GM12878 (cell line): ENCODE results near the gene DHX57. TPM values are rescaled to one million over a fixed set of nuclear protein-coding genes. Genes with fewer than 3 reads are reported as not detected.

Experiments
- ATAC-seq: fragments of 200-7000 bp; cut with Tn5 transposase; 3 replicates; pipeline ENCODE4 v1.9.1; 2020; ENCODE audit warnings: mild to moderate bottlenecking, moderate library complexity
- BruUV-seq: library from RNA; stranded (reverse); fragments of 400-500 nt; replicated peaks from 2 replicates; lab custom pipeline; 2021; lab: Mats Ljungman, UMichigan
- CTCF ChIA-PET: fragments of 300-600 bp; sonication (Branson Sonifier 250); formaldehyde crosslinking; extraction: SDS; loops from one replicate; lab custom pipeline; 2021; ENCODE audit warnings: inconsistent platforms; lab: Yijun Ruan, JAX
- POLR2A ChIA-PET: fragments of 350-600 bp; formaldehyde crosslinking; extraction: SDS; loops from one replicate; lab custom pipeline; 2021; ENCODE audit warnings: inconsistent platforms; lab: Charles Lee
- RAD21 ChIA-PET: fragments of 300-600 bp; sonication (Branson Sonifier 250); formaldehyde crosslinking; loops from one replicate; lab custom pipeline; 2023; ENCODE audit warnings: antibody characterized with exemption; ENCODE audit not compliant: unreplicated experiment; lab: Charles Lee
- SMC1A ChIA-PET: fragments of 300-600 bp; sonication (Branson Sonifier 250); formaldehyde crosslinking; loops from one replicate; lab custom pipeline; 2023; ENCODE audit not compliant: unreplicated experiment, uncharacterized antibody; lab: Charles Lee
- DNase-seq: peaks from one replicate; pipeline ENCODE4 v3.0.0-alpha.2; 2011; ENCODE audit warnings: low read depth, low spot score
- FAIRE-seq: peaks from 3 replicates; lab custom pipeline; 2011; peaks lifted over from hg19 to GRCh38; lab: Jason Lieb, UNC
- H2AFZ ChIP-seq: 2 replicates; pipeline ENCODE4 v1.6.0; 2011; ENCODE audit warnings: low read depth, low read length, control low read depth; ENCODE audit not compliant: control insufficient read depth
- H3K27ac ChIP-seq: 2 replicates; pipeline ENCODE4 v1.5.1; 2011; ENCODE audit warnings: control low read depth; ENCODE audit not compliant: control insufficient read depth, insufficient read depth
- H3K27me3 ChIP-seq, 2 experiments: replicated peaks in 1 of 2; 2 replicates each; pipeline versions ENCODE4 v1.6.0 to v1.6.1; 2011; ENCODE audit warnings: low read length in 1 of 2; ENCODE audit not compliant: control insufficient read depth in 2 of 2, insufficient read depth in 2 of 2
- H3K36me3 ChIP-seq, 2 experiments: 2 replicates each; pipeline ENCODE4 v1.5.1; 2011; ENCODE audit warnings: low read length in 1 of 2; ENCODE audit not compliant: control insufficient read depth in 2 of 2, insufficient read depth in 2 of 2
- H3K4me1 ChIP-seq: 2 replicates; pipeline ENCODE4 v1.6.1; 2011; ENCODE audit warnings: mild to moderate bottlenecking, low read length, moderate library complexity, mixed read lengths; ENCODE audit not compliant: control insufficient read depth, insufficient read depth
- H3K4me2 ChIP-seq: 2 replicates; pipeline ENCODE4 v1.6.0; 2011; ENCODE audit warnings: control low read depth; ENCODE audit not compliant: control insufficient read depth, insufficient read depth
- H3K4me3 ChIP-seq: fragments of 200-600 bp; sonication (generic); 2 replicates; pipeline ENCODE4 v1.5.1; 2016
- H3K79me2 ChIP-seq: 2 replicates; pipeline ENCODE4 v1.6.0; 2011; ENCODE audit warnings: low read length; ENCODE audit not compliant: control insufficient read depth, insufficient read depth
- H3K9ac ChIP-seq: 2 replicates; pipeline ENCODE4 v1.8.0; 2011; ENCODE audit warnings: low read length, control low read depth, mixed read lengths; ENCODE audit not compliant: control insufficient read depth, insufficient read depth
- H3K9me3 ChIP-seq: replicated peaks from 3 replicates; pipeline ENCODE4 v1.5.1; 2011; ENCODE audit warnings: mild to moderate bottlenecking, low read length; ENCODE audit not compliant: control insufficient read depth, insufficient read depth
- H4K20me1 ChIP-seq: 2 replicates; pipeline ENCODE4 v1.6.0; 2011; ENCODE audit not compliant: control insufficient read depth, insufficient read depth
- BMI1 ChIP-seq: fragments of 450-650 bp; IDR thresholded peaks from 2 replicates; pipeline ENCODE4 v1.6.1; 2016; ENCODE audit warnings: mild to moderate bottlenecking, moderate library complexity, borderline replicate concordance
- CBX5 ChIP-seq: sonication (generic); IDR thresholded peaks from 2 replicates; pipeline ENCODE4 v1.6.1; 2016; ENCODE audit warnings: low read depth, moderate library complexity, mild to moderate bottlenecking, inconsistent platforms
- DPF2 ChIP-seq: fragments of 450-650 bp; IDR thresholded peaks from 2 replicates; pipeline ENCODE4 v1.6.1; 2017; ENCODE audit warnings: mild to moderate bottlenecking
- EGR1 ChIP-seq, 2 experiments: IDR thresholded peaks; 1 replicate in 1 of 2; 2 replicates in 1 of 2; pipeline ENCODE4 v1.6.1; 2011 to 2012; ENCODE audit warnings: low read depth in 2 of 2, low read length in 2 of 2, borderline replicate concordance in 1 of 2, mild to moderate bottlenecking in 1 of 2, moderate library complexity in 1 of 2
- FOS ChIP-seq: IDR thresholded peaks from 3 replicates; pipeline ENCODE4 v1.6.1; 2011; ENCODE audit warnings: borderline replicate concordance; ENCODE audit not compliant: insufficient read length; ENCODE audit errors: extremely low read depth
- PAX5 ChIP-seq: IDR thresholded peaks from 2 replicates; pipeline ENCODE4 v1.6.1; 2011; ENCODE audit warnings: low read depth, low read length, borderline replicate concordance
- POLR2AphosphoS2 ChIP-seq: IDR thresholded peaks from 2 replicates; pipeline ENCODE4 v1.6.1; 2011; ENCODE audit warnings: low read depth, mild to moderate bottlenecking, low read length, improper control_type of control experiment, moderate library complexity
- STAT3 ChIP-seq: IDR thresholded peaks from 2 replicates; pipeline ENCODE4 v1.6.1; 2011; ENCODE audit warnings: low read depth, low read length, improper control_type of control experiment
- TBL1XR1 ChIP-seq: IDR thresholded peaks from 2 replicates; pipeline ENCODE4 v1.6.1; 2012; ENCODE audit warnings: low read depth, low read length, improper control_type of control experiment
- ZNF24 ChIP-seq: fragments of 450-650 bp; IDR thresholded peaks from 2 replicates; pipeline ENCODE4 v1.6.1; 2017; ENCODE audit warnings: antibody characterized with exemption, mild to moderate bottlenecking
- WGBS: methylation state at CpG from one replicate; pipeline ENCODE4 v1.1.6; 2016; ENCODE audit warnings: low lambda C conversion rate; ENCODE audit not compliant: insufficient replicate concordance, insufficient coverage; ENCODE audit errors: missing lambda C conversion rate; 5-methylcytosine and 5-hydroxymethylcytosine counted together
- in situ Hi-C: fragments of 300-500 bp; cut with MboI; formaldehyde crosslinking; loops from 9 replicates; pipeline ENCODE4 v1.14.3; 2018; ENCODE audit warnings: mixed read lengths
- intact Hi-C: fragments of 100-400 bp; cut with micrococcal nuclease; formaldehyde crosslinking; loops from one replicate; pipeline ENCODE4 v1.14.2; 2022; ENCODE audit not compliant: unreplicated experiment
- polyA plus RNA-seq, 11 experiments: library from polyadenylated mRNA; depleted of rRNA in 4 of 11; unstranded in 6 of 11; stranded (reverse) in 5 of 11; fragments of >200 nt; fragmentation: Nextera tagmentation in 4 of 11; fragmentation: Illumina TruSeq in 1 of 11; extraction: Ambion mirVana in 4 of 11; extraction: Trizol in 1 of 11; gene quantifications; 1 replicate in 1 of 11; 2 replicates in 10 of 11; pipeline versions ENCODE4 v1.2.1 to v1.2.3, GENCODE V29; 2011 to 2016; ENCODE audit warnings: inconsistent platforms in 2 of 11, missing spikeins in 2 of 11, low read depth in 1 of 11
- total RNA-seq, 4 experiments: library from RNA; depleted of rRNA in 3 of 4; stranded (reverse); fragments of >200 nt in 3 of 4; fragmentation: Illumina TruSeq in 1 of 4; extraction: Trizol in 1 of 4; gene quantifications; 2 replicates each; pipeline versions ENCODE4 v1.2.1 to v1.2.3, GENCODE V29; 2013 to 2021
- TF ChIP-seq, protein P1 (sequence below): IDR thresholded peaks from 2 replicates; pipeline ENCODE4 v1.6.1; 2012; ENCODE audit warnings: low read depth, low read length, improper control_type of control experiment

DHX57 gene
- total and polyA plus RNA-seq, 10 of the 15 experiments (the other 5 are each of a cell fraction or from before 2014, with no cell fraction given), result 6.5 to 18.0 (median 15.8) TPM

DNA sequence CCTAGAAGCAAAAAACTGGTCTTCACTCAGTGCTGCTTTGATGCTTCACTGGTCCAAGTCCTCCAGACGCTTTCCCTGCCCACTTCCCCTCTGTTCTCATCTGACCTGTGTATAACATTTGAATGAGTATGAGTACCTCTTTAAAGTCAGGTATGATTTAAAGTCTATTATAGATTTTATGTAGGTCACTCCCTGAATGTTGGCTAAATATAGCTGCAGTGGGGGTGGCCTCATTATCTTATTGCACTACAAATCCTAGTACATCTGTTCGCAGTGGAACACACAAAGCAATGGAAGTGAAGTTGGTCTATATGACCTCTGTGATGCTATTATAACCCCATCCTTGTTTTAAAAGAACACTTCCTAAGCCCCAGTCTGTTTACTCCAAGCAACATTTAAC is 47.2 kb upstream of the DHX57 start:
- no peak overlapping the region for H3K4me3 ChIP-seq
- in situ Hi-C loops (no loop called here), intact Hi-C loops (no loop called here)
- FAIRE-seq, result no peak
- ChIA-PET CTCF (interaction anchor here (1.6 kb wide), 1 partner anchor 305 kb away, joined by 5 read pairs; no protein-coding TSS in a partner anchor), SMC1A (interaction anchor here (1.2 to 1.4 kb wide), 2 partner anchors 21 to 307 kb away, joined by 4 read pairs; no protein-coding TSS in a partner anchor), RAD21 (no interaction called here), POLR2A (no interaction called here)
- peaks cover 0 to 2% of the 10 kb centered on the region in 2 experiments; a peak in 2 of 4 replicates for H3K27me3 ChIP-seq
- H3K9me3 ChIP-seq, result no peaks in the 10 kb centered on the region
- no peak for ATAC-seq
- no peaks in the 10 kb centered on the region for H4K20me1 ChIP-seq
- no peak overlapping the region for H2AFZ ChIP-seq
- no peaks in the 10 kb centered on the region for H3K4me1 ChIP-seq
- H3K36me3 ChIP-seq, result no peaks in the 10 kb centered on the region
- H3K27ac ChIP-seq, result no peak overlapping the region
- TF ChIP-seq BMI1, result no peak
- TF ChIP-seq EGR1 (IDR thresholded peaks at IDR 0.05; ENCODE audit: borderline replicate concordance in 1 of 2, low read depth in 2 of 2, low read length in 2 of 2), result no peak
- no peak for TF ChIP-seq FOS
- TF ChIP-seq DPF2, result no peak
- TF ChIP-seq, protein P1, sequence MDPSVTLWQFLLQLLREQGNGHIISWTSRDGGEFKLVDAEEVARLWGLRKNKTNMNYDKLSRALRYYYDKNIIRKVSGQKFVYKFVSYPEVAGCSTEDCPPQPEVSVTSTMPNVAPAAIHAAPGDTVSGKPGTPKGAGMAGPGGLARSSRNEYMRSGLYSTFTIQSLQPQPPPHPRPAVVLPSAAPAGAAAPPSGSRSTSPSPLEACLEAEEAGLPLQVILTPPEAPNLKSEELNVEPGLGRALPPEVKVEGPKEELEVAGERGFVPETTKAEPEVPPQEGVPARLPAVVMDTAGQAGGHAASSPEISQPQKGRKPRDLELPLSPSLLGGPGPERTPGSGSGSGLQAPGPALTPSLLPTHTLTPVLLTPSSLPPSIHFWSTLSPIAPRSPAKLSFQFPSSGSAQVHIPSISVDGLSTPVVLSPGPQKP, result no peak
- no peak for TF ChIP-seq ZNF24
- TF ChIP-seq TBL1XR1, result no peak
- no peak for TF ChIP-seq CBX5
- TF ChIP-seq STAT3, result no peak
- TF ChIP-seq POLR2AphosphoS2, result no peak
- no peak for TF ChIP-seq PAX5
- BruUV-seq, result no TSS peak
- DNase-seq, result no peak
- H3K4me2 ChIP-seq, result no peak overlapping the region
- WGBS, result 50% methylated on average over 2 of the region's 2 CpGs
- no peaks in the 10 kb centered on the region for H3K79me2 ChIP-seq
- no peak overlapping the region for H3K9ac ChIP-seq
